Esophagus mucosa (tissue), 1 donor: ENCODE measurements around the gene TENT4B. TPM values are rescaled to one million over a fixed set of nuclear protein-coding genes. Genes with fewer than 3 reads are reported as not detected.
A peak's percentile ranks its signal among the peaks of the same experiment; 100 is the strongest.

Experiments
- ATAC-seq: fragments of 200-7000 bp; cut with Tn5 transposase; one replicate; pipeline ENCODE4 v1.9.1; 2020
- total RNA-seq: library from RNA; stranded (reverse); gene quantifications from one replicate; pipeline ENCODE4 v1.2.4, GENCODE V29; 2023
- donor health status: DM: yes; HTN: yes; CAD: no.

TENT4B gene
- total RNA-seq, 1 donor from 2014 or later: 6.7 TPM

DNA sequence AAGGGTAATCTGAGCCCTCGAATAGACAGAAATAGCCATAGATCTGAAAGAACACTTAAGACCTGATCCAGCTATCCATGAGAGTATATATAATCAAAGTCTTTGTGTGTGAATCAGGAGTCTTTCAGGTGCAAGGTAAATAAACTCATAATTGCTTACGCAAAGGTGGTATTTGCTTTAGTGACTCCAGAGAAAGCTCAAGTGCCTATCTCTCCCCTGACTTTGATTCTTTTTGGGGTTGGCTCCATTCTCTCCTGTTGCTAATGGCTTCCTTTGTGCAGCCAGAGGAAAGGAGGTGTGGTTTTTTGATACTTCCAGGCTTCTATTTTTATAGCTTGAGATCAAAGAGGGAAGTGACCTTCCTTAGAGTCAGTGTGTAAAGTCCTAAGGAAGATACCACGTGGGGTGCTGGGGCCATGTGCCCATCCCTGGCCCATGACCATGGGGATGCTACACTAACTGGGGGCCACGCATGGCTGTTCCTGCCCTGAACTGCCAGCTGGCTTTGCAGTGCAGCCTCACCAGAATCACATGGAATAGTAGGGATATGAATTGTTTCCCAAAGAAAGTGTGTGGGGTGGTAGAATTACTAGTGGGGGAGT, 45.8 kb downstream of the TENT4B start:
- ATAC-seq: no peak

- no peak for ATAC-seq
Observed at GRCh38 chr16:50201787-50202186, 48.7 kb downstream of the TENT4B start.

GRCh38 chr16:50202926-50203624, 50.0 kb downstream of the TENT4B start:
- ATAC-seq: no peak

- ATAC-seq: no peak
Observed at GRCh38 chr16:50203681-50204080, 50.6 kb downstream of the TENT4B start.

GRCh38 chr16:50204453-50205108, 51.5 kb downstream of the TENT4B start:
- peak; percentile 58 for ATAC-seq

- ATAC-seq: no peak
Observed at GRCh38 chr16:50207652-50208051, 54.5 kb downstream of the TENT4B start.

DNA sequence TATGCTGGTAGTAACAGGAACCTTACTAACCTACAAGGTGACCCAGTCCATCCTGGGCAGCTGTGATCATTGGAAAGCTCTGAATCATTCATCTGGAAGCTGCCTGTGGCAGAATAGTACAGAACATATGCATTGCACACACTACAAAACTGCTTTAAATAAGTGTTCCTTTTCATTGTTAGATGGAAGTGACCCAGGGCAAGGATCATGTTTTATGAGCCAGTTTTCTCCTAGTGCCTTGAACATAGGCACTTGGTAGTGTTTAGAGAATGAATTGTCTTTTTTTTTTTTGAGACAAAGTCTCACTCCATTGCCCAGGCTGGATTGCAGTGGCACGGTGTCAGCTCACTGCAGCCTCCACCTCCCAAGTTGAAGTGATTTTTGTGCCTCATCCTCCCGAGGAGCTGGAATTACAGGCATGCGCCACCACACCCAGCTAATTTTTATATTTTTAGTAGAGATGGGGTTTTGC, 55.4 kb downstream of the TENT4B start:
- peak; percentile 30 for ATAC-seq

DNA sequence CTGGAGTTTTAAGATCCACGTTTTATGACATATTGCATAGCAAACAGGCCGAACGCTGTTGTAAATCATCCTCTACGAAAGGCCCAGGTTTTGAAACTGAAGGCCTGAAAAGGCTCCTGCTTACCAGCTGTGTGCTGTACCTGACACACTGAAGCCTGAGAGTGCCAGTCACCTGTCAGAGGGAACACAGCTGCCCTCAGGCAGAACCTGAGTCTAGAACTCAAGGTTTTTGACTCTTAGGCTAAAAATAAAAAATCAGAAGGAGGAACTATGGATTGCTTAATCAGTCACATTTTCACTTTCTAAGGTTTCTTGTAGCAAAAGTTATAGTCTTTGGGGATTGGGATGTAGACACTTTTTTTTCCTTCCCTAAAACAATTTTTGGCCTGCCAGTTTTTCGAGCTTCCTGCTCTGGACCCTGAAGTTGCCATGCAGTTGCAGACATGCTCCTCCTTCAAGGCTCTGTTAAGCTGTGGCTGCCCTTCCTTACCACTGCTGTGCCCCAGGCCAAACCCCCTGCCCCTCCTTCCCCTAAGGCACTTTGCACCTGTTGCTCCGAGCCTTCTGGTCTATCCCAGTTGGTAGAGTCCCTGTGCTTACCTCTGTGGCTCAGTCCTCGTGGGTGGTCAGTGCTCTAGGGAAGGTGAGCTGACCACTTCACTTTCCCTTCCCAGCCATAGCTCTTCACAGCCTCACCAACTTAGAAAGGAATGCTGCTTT, 56.6 kb downstream of the TENT4B start:
- ATAC-seq: no peak

DNA sequence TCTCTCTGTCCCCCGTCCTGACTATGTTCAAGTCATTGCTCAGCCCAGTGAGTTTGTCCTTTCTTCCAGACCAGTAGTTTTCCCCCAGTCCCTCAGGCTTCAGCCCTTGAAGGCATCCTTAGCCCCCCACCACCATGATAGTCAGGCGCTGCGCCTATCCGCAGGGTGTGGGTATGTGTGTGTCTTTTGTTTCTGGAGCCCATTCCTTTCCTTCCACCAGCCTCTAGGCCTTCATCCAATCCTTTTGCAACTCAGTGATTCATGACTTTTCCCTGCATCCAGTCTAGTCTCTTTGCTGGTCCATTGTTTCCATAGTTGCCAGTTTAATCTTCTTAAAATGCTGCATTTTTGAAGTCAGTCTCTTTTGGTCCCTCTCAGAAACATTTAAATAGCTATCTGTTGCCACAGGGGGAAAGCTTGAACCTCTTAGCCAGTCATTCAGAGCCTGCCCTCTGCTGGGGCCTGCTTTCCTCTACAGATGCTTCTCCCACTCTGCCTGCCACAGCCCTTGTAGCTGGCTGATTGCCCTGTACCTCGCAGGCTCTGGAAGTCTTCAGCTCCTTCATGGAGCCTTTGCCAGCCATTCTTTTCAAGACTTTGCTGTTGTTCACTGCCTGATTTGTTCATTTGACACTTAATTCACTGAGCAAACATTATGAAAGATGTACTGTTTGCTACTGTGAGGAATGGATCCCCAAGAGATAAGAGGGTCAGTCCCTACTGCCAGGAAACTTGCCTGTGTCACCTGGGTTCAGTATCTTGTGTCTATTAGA, 57.3 kb downstream of the TENT4B start:
- peak; percentile 90 for ATAC-seq

- ATAC-seq: peak; percentile 44
Observed at GRCh38 chr16:50213939-50214519, 60.9 kb downstream of the TENT4B start.

DNA sequence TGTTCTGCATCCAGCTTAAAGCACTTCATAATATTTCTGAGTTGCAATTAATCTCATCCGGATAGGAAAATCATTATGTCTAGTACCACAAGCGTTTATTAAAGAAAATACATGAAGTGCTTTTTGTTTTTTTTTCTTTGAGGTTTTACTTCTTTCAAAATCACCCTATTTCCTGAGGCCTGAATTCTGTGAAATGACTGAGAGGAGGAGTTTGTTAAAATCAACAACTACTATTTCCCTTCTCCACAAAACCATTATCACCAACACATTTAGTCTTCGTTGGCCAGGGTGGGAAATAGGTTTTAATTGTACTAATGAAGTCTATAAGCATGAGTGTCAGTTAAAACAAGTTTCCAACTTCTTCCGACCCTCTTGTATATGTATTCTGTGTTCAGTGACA, 62.6 kb downstream of the TENT4B start:
- ATAC-seq: no peak

- ATAC-seq: no peak
Observed at GRCh38 chr16:50216231-50216630, 63.1 kb downstream of the TENT4B start.

DNA sequence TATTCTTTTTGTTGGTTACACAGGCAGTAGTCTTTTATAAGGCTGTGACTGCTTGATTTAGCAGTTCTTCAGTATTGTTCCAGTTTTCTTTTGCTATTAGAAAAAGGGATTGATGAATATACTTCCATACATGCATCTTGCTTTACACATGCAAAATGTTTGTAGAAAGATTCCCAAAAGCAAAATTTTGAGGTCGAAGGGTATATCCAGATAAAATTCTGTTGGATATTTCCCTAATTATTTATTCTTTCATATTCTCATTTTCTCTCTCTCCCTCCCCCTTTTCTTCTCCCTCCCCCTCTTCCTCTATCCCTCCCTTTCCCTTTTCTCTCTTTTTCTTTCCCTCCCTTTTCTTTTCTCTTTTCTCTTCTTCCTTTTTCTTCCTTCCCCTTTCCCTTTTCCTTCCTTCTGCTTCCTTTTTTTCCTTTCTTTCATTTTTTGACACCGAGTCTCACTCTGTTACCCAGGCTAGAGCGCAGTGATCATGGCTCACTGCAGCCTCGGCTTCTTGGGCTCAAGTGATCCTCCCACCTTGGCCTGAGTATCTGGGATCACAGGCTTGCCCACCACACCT, 66.4 kb downstream of the TENT4B start:
- no peak for ATAC-seq

DNA sequence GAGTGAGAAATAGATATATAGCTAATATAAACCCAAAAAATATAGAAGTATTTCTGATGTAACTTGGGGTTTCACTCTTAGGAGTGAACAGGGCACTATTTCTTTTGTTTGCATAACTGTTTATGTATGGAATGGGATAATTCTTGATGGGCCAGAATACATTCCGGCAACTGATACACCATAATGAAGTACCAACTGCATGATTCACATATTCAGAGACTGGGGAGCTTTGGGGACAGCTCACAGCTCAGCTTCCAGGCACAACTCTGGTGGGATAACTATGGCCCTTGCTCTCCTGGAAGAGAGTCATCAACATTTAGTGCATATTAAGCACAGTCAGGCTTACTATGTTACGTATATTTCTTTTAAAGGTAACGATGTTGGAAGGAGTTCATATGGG, 71.2 kb downstream of the TENT4B start:
- no peak for ATAC-seq

GRCh38 chr16:50227120-50227519, 74.0 kb downstream of the TENT4B start:
- ATAC-seq: no peak

DNA sequence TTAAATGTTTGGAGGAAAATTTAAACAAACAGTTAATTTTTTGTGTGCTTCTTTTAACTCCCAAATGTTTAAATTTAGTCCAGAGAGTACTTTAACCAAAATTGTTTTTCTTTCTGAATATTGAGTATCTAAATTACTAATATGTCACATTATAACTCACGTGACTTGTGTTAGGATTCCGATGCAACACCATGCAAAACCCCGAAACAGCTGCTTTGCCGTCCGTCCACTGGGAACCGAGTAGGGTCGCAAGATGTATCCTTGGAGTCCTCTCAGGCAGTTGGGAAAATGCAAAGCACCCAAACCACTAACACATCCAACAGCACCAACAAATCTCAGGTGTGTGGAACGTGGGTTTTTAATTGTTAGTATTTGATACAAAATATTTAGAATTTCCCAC, 74.6 kb downstream of the TENT4B start:
- ATAC-seq: no peak

- ATAC-seq: peak; percentile 35
Observed at GRCh38 chr16:50228364-50228868, 75.3 kb downstream of the TENT4B start.

- no peak for ATAC-seq
Observed at GRCh38 chr16:50229149-50229726, 76.1 kb downstream of the TENT4B start.

- no peak for ATAC-seq
Observed at GRCh38 chr16:50234771-50235556, 81.9 kb downstream of the TENT4B start.

- ATAC-seq: peak; percentile 87
Observed at GRCh38 chr16:50235581-50235980, 82.5 kb downstream of the TENT4B start.
